HG03558 (cell line): ENCODE results near the gene ATP1B3.
"Not testable (repeated sequence)": the region's sequence is repeated elsewhere in the genome, so short reads cannot be mapped to it uniquely, and the experiment has no call there.

Source experiments
- ATAC-seq: cut with Tn5 transposase; IDR thresholded peaks from one replicate; pipeline ENCODE4 v1.9.1; 2021; ENCODE audit warnings: moderate number of reproducible peaks; ENCODE audit not compliant: unreplicated experiment; ENCODE audit errors: extremely low read depth

Gene ATP1B3

DNA sequence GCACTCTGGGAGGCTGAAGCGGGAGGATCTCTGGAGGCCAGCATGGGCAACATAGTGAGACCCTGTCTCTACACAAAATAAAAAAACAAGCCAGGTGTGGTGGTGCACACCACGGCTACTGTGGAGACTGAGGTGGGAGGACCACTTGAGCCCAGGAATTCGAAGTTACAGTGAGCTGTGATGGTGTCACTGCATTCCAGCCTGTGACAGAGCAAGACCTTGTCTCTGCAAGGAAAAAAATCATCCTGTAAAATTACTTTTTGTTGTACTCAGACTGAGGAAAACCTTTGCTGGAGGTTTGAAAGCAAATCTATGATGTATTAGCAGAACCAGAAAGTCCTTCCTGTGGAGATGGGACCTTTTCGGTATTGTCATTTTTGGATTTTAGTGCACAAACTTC lies 63.3 kb downstream of the ATP1B3 start:
- no peak for ATAC-seq

DNA sequence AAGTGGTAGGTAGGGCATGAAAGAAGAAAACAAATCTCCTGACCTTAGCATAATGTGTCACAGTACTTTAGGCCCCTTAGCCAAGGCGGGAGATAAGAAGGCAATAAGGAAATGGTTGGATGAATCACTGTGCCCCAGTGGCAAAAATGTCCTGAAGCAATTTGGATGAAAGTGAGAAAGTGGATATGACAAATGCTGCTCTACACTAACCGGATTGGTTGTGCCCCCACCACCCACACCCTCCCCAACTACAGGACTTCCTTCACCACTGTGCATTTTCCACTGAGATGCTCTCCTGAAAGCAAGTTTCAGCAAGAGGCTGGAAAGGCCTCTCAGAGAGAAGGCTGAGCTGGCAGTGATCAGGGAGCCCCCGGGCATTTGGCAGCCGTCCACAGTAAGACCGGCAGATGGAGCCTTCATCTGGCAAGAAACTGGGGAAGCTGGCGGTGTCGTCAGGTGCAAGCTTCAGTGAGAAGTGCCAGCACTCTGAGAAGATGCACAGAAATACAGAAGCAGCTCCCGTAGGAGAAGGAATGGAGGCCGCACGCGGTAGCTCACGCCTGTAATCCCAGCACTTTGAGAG lies 63.8 kb downstream of the ATP1B3 start:
- no peak for ATAC-seq

GRCh38 chr3:141941093-141941492 lies 64.7 kb downstream of the ATP1B3 start:
- ATAC-seq: no peak

- ATAC-seq: no peak
These were observed 65.6 kb downstream of the ATP1B3 start for GRCh38 chr3:141942006-141942405.

GRCh38 chr3:141945726-141946485 lies 69.5 kb downstream of the ATP1B3 start:
- ATAC-seq: no peak

GRCh38 chr3:141949399-141949798 lies 73.0 kb downstream of the ATP1B3 start:
- ATAC-seq: no peak

- ATAC-seq: no peak
These were observed 73.5 kb downstream of the ATP1B3 start for GRCh38 chr3:141949972-141950371.

GRCh38 chr3:141950572-141951493 lies 74.4 kb downstream of the ATP1B3 start:
- ATAC-seq: no peak

- no peak for ATAC-seq
These were observed 76.2 kb downstream of the ATP1B3 start for GRCh38 chr3:141952611-141953010.

GRCh38 chr3:141955175-141955574 lies 78.7 kb downstream of the ATP1B3 start:
- no peak for ATAC-seq

- ATAC-seq: no peak
These were observed 83.4 kb downstream of the ATP1B3 start for GRCh38 chr3:141959589-141960554.

DNA sequence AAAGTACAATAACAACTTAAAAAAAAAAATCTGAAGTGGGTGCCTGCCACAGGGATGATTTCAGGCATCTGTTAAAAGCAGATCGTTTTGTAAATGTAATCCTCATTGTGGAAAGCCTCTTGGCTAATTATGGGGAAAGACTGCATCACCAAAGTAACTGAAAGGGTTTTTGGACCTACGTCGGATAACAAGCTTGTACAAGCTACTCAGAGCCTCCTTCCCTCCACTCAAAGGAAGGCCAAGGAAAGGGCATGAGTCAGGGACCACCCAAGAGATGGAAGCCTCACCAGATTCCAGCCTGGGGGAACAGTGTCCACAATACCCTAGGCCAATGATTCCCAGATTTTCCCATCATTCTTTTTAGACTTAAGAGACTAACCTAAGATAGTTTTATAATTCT lies 84.3 kb downstream of the ATP1B3 start:
- ATAC-seq: no peak

DNA sequence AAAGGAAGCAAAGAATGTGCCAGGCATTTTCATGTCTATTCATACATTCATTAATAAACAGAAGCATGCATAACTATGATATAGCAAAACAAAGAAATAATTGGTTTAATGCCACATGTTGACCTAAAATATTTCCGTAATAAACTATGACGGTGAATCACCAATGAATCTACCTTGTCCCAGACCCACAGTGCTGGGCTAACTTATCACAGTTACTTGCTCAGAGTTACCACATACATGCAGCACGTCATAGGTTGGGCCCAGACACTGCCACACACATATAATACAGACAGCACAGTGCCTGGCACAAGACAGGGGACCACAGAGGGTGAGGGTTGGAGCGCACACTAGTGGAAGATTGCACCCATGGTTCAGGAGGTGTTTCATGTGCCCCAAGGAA lies 86.9 kb downstream of the ATP1B3 start:
- ATAC-seq: no peak

GRCh38 chr3:141965471-141965870 lies 89.0 kb downstream of the ATP1B3 start:
- no peak for ATAC-seq

DNA sequence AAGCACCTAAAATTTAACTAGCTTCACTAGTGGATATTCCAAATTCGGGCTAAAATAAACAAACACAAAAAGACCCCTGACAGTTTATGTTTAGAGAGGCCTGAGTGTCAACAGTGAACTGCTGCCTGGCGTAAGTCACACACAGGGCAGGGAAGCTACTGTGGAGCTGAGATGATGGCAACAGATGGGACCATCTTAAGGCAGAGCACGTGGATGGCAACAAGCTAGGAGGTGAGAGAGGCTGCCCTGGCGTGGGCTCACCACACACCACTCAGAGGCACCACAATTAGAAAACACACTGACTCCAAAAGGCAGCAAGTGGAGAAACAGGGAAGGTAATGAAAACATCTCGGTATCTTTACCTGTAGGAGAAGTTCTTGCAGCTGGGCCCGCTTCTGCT lies 93.3 kb downstream of the ATP1B3 start:
- no peak for ATAC-seq

- no peak for ATAC-seq
These were observed 95.1 kb downstream of the ATP1B3 start for GRCh38 chr3:141971571-141971970.

DNA sequence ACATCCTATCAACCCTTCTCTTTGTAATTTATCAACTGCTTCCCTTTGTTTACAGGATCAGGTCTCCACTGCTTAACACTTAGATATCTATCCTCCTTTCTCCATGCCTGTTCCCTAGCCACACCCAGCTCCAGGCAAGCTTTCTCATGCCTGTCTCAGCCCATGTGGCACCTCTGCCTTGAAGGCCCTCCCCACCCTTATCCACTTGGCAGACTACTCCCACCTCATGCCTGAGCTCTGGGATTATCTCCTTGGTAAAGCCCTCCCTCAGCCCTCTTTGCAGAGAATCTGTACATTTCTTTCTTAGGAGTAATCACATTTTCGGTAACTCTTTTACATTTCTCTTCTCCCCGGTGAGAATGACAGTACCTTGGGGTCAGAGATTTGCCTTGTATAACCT lies 96.0 kb downstream of the ATP1B3 start:
- ATAC-seq: no peak

GRCh38 chr3:141974777-141975176 lies 98.3 kb downstream of the ATP1B3 start:
- ATAC-seq: not testable (repeated sequence)
